Suppressor macrophage treated with lipopolysaccharide for 1 hour (primary cell): ENCODE data around the gene CLMN.

Source experiments
- DNase-seq, 3 donors: peaks; one replicate each; pipeline ENCODE4 v3.0.0-alpha.2; 2020 to 2022

The CLMN gene

DNA sequence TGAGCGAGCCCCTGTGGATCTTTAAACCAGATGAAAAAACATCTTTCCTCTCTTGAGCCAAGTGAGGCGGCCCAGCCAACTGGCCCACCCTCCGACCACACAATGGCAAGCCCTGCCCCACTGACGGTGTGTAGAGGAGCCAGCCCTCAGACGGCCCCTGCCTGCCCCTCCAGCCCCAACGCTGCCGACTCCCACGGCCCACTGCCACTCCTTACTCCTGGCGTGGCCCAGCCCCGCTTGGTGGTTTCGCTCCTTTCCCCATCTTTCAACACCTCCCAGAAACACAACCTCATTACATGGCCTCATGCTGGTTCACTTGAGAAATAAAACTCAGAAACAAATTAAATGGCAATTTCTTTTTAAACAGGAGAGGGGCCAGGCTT, 81.8 kb downstream of the CLMN start:
- no peak for DNase-seq

- no peak for DNase-seq
Measured at GRCh38 chr14:95237121-95237957, 82.4 kb downstream of the CLMN start.

- DNase-seq, result no peak
Measured at GRCh38 chr14:95236221-95236620, 83.5 kb downstream of the CLMN start.

GRCh38 chr14:95235767-95236166, 83.9 kb downstream of the CLMN start:
- DNase-seq, result no peak

GRCh38 chr14:95235351-95235750, 84.4 kb downstream of the CLMN start:
- no peak for DNase-seq

DNA sequence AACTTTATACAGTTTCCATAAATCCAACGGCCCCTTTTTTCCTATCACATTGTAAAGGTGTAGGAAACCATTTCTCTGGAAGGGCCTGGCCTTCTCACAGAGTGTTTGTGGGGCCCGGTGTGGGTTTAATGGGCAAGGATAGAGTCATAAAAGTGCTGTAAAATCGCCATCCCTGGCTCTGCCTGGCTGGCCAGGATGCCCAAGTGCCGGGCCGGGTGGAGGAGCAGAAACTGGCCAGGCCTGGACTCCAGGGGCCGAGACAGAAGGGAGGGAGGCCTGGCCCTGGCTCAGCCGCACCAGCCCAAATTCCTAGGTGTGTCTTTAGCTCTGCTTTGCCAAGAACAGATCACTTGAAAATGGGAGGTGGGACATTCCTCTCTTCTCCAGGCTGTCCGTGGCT, 85.3 kb downstream of the CLMN start:
- no peak for DNase-seq

DNA sequence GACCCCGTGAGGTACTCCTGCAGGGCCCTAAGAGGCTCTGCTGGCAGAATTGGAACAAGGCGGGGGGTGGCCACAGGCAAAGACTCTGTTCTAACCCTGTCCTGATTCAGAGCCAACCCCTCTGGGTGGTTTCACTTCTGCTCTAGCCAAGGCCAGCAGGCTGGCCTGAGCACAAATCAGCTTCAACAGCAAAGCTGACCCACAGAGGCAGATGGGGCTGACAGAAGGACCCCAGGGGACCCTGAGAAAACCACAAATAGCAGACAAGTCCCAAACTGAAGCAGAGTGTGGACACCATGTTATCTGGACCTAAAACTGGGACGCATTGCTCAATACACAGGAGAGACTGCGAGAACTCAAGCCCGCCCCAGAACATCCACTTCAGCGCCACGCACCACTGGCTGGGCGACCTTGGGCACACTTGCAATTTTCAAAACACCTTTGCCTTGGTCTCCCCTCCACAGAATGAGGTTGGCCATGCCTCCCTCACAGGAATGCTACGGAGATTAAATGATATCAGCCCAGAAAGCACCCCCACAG, 85.9 kb downstream of the CLMN start:
- DNase-seq, result peak; percentile 44 to 60 (median 45)

GRCh38 chr14:95232894-95233584, 86.7 kb downstream of the CLMN start:
- no peak for DNase-seq

DNA sequence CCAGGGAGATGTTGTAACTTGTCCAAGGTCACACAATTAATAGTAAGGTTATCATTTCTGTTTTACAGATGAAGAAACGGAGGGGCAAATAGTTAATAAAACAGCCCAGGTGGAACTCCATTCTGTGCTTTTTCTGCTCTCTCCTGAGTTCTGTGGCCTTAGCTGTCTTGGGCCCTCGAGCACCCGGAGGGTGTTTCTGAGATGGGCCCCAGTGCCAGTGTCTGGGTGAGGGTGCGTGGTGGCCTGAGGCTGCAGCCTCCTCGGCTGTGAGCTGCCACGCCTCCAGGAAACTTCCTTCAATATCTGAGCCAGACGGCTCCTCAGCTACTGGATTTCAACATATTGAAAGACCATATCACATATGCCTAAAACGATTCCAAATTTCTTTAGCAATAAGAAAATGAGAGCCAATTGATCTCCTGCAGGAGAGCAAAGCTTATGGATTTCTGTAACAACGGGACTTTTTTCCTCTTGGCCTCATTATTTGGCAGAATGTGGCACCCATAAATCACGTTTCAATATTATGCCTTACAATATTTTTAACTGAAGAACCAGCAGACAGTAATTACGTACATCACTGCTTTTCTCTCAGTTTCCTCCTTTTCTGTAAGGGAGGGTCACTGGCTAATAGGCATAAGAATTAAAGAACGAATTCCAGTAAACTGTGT, 87.6 kb downstream of the CLMN start:
- no peak for DNase-seq

DNA sequence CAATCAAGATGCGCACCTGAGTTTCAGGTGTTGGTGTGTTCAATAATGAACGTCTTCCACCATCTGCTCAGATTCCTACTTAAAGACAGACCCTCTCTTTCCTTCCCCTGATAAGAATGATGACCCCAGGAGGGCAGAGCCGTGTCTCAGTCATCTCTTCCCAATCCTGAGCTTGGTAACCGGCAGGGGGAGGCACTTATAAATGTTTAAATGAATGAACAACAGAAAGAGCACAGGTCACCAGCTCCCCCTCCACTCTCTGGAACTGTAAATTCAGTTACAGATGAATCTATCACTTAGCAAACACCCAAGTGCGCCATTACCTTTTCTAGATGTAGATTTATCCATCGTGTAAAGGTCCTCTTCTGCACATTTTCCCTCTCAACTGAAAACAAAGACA, 90.0 kb downstream of the CLMN start:
- DNase-seq, result no peak

- DNase-seq, result no peak
Measured at GRCh38 chr14:95228240-95228639, 91.5 kb downstream of the CLMN start.

- no peak for DNase-seq
Measured at GRCh38 chr14:95227279-95227860, 92.3 kb downstream of the CLMN start.

DNA sequence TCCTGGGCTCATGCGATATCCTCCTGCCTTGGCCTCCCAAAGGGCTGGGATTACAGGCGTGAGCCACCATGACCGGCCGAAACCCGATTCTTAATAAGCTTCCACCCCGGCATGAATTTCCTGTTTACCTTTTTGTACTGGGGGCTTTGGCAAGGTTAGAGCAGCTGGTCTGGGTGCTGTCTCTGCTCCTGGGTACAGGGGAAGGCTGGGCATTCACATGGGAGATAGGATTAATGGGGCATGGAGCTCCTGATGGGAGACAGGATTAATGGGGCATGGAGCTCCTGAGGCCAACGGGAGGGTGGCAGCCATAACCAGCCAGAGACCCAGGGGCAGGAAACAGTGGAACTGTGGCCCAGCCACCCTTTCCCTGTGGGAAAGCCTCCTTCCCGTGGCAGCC, 92.9 kb downstream of the CLMN start:
- no peak for DNase-seq

DNA sequence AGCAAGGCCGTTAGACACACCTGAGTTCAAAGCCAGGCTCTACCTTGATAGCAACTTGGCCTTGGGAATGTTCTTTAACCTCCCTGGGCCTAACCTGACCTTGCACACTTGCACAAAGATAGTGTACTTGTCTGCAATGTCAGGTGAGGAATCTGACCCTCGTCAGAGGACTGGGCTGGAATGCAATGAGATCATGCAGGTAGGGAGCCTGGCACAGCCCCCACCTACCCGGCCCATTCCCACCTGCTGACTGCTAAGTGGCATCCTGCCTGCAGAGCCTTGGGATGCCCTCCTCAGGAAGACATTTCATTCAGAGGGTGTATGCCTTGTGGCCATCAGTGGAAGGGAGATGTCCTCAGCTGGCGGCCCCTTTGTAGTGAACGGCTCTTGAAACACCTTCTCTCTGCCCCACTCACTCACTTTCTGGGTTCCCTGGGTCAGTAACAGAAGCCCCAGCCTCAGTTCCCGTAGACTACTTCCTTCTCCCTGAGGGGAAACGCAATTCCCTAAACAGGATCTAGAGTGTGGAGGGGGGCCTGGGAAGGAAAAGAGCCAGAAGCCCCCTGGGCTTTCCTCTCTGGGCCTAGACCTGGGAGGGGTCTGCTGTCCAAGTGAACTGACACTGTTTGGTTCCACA, 94.3 kb downstream of the CLMN start:
- no peak for DNase-seq

DNA sequence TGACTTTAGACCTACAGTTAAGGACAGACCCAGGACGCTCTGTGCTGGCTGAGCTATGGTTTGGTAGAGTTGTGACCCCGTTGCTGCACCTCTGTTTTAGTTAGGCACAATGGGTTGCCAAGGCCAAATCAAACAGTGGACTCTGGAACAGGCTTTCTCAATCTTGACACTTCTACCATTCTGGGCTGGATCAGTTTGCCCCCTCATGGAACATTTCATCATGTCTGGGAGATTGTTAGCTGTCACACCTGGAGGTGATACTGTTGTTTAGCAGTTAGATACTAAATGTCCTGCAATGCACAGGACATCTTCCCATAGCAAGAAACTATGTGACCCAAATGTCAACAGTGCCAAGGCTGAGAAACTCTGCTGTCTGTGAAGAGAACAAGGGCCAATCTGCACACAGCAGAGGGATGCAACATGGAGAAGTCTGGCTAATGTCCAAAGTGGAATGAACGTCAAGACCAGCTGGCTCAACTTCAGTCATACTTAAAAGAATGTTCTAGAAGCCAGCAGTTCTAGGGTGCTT, 96.8 kb downstream of the CLMN start:
- no peak for DNase-seq

DNA sequence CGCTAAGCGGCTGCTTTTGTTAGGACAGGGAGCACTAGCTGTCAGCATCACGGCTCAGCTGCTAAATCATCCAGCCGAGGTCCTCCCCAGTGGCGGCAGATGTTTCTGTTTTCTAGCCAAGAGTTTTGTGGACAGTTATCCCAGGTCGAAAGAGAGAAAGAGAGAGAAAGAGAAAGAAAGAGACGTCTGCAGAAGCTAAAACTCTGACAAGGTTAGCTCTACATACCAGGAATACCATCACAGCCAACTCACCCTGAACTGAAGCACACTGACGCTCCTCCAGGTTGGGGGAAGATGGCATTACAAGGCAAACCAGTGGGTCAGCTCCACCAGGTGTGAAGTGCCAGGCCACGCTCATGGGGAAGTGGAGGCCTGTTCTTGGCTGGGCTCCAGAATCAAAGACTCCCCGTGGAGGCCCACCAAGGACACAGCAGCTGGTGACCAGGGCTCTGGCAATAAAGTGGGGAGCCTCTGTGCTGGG, 97.5 kb downstream of the CLMN start:
- DNase-seq, result no peak

GRCh38 chr14:95221531-95221930, 98.2 kb downstream of the CLMN start:
- no peak for DNase-seq

DNA sequence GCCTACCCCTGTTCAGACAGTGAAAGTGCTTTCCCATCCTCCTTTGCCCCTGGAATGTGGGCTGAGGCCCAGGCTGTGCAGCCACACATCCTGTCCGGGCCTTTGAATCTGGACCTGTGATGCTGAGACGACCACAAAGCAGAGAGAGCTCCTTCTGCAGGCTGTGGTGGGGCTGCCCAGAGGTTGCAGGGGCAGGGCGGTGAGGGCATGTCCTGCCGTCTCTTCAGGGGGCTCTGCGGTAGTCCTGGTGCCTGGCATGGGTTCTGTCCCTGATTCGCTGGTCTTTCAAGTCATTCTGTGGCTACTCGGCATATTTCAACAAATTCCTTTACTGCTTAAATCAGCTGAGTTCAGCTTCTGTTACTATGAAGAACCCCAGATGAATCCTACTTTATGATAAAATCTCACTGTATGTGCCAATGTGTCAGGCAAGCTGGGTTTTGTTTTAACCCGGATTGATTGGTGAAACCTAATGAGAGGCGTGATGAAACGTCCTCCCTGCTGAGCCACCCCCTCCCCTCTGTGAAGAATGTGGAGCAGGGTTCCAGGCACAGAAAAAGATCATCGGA, 99.0 kb downstream of the CLMN start:
- no peak for DNase-seq

DNA sequence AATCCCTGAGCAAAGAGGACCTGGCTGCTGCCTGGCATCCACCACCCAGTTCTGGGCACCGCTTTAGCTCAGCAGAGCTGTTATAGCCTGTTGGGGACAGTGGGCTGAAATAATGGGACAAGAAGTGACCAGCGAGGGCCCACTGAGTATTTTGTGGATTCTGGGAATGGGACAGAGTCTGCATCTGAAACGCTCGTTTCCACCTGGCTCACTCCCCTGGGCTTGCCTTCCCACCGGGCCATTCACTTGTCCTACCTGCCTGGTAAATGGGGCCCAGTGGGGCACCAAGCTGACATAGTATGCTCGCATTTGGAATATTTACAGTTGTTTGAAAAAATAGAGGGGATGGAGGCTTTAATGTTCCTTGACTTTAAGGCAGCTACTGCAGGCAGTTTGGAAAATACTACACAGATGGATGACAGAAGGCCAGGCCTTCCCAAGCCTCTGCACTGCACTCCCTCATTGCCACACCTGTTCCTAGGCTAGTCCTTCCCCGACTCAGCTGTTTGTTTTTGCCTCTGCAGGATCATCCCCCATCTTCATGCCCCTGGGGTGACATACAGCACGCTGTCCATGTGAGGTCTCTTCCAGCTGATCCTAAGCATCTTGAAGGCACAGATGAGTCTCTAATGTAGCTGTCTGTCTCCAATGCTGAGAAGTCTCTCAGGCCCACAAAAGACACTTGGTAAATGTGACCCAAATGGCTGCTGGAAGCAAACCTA, 101.1 kb downstream of the CLMN start:
- DNase-seq, result no peak

DNA sequence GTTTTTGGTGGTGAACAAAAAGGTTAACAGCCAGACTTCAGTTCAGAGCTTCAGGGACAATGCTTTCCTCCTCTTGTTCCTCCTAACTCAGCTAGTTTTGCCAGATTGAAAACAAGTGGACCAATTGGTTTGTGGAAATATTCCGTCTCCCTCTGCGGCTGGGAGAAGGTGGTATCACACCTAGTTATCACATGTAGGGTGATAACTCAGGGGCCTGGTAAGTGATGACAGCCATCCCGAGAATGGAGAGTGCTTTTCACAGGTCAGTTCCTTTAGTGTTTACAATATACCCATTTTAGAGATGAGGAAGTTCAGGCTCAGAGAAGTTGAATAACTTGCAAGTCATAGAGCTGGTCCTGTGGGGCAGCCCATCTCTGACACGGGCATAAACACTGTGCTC, 101.7 kb downstream of the CLMN start:
- DNase-seq, result no peak

GRCh38 chr14:95217391-95217900, 102.3 kb downstream of the CLMN start:
- DNase-seq, result no peak
